Femur (tissue), 1 donor: Measurements from ENCODE around the gene SLCO2B1.

Experiments used
- DNase-seq: peaks from one replicate; pipeline ENCODE4 v3.0.0-alpha.2; 2017

Gene SLCO2B1

DNA sequence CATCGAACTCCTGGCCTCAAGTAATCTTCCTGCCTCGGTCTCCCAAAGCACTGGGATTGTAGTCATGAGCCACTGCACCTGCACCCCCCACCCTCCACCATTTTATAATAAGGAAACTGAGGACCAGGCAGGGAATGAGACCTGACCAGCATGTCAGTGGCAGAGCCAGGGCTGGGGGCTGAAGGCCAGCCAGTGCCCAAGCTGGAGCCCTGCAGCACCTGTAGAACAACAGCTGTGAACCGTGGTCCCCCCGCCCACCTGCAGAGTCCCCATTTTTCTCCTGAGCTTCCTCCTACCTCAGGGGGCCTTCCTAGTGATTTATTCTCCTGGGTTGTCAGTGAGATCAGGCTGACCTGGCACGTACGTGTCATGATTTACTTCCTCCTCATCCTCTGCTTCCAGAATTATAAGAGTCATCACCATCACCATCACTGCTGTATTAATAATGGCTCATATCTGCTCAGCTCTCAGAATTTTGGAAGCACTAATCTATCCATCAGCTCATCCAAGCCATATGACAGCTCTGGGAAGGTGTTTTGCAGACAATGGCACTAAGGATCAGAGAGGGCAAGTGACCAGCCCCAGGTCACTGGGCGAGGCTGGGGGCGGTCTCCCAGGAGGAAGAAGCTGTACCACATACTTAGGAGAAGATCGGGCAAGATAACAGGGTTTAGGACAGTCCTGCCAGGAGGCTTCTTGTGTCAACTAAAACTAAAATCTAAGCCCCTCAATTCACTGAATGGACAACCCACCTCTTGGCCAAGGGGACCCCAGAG, 5.5 kb upstream of the SLCO2B1 start:
- DNase-seq: no peak

GRCh38 chr11:75145972-75146519, 4.9 kb upstream of the SLCO2B1 start:
- no peak for DNase-seq

- DNase-seq: no peak
Observed at GRCh38 chr11:75146711-75147110, 4.2 kb upstream of the SLCO2B1 start.

GRCh38 chr11:75147191-75147874, 3.6 kb upstream of the SLCO2B1 start:
- DNase-seq: no peak

DNA sequence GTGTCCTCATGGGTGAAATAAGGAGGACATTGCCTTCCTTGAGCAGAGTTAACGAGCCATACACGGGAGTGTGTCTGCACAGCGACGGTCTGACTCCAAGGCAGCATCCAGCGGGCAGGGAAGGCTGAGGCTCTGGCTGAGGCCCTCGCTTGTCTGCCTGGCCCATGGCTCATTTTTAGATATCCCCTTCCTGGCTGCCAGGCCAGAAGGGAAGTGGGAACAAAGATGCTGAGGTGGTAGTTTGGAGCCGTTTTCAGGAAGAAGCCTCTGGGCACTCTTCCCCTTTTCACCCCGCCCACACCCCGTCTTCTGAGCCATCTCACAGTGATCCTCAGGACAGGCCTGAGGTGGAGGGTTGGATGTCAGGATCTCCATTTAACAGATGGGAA, 3.0 kb upstream of the SLCO2B1 start:
- DNase-seq: no peak

- DNase-seq: no peak
Observed at GRCh38 chr11:75148436-75148983, 2.4 kb upstream of the SLCO2B1 start.

DNA sequence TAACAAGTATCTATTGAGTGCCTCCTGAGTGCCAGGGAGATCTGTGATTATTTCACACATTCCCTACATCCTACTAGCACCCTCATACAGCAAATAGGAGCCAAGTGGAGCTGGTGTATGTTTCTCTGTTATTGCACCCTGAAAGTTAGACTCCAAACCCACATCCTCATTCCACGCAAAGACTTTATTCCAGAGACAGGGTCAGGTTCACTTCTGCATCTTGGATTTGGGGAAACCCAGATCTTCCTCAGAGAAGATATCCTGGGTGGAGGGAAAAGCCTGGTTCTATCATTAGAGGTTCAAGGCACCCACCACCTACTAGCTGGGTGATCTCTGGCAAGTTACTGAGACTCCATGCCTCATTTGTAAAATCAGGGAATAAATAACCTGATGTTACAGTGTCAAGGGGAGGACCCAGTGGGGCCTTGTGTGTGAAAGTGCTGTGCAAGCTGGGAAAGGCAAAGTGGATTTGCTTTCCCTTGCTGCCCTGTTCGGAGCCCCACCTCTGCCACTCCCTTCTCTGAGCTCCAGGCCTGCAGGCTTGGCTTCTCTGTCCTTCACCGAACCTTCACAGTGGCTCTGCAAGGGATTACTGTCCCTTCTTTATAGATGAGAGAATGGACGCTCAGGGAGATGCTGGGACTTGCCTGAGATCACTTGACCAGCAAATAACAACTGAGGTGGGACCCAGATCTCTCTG, 991 bp upstream of the SLCO2B1 start:
- no peak for DNase-seq

DNA sequence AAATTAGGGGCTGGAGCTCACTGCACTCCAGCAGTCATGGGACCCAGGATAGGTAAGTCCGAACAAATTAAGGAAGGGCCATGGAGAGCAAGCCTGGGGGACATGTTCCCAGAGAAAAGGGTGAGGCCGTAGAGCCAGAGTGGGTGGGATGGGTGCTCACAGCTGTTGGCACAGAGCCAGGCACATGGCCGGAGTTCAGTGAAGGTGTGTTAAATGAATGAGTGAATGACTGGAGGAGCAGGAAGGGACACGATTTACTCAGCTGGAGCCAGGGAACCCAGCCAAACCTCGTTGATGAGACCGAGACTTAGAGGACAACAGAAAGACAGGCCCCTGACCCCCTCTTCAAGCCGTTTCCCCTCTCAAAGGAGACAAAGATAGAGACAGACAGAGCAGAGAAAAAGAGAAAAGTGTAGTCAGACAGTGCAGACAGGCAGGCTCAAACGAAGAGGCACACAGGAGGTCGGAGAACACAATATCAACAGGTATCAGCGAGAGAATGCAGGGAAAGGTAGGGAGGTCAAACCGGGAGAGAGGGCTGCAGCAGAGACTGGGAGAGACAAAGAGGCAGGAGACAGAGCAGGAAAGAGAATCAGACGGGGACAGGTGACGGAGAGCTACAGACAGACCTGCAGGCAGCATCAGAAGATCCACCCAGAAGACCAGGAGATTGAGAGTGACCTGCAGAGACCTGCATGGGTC, 590 bp downstream of the SLCO2B1 start:
- no peak for DNase-seq

DNA sequence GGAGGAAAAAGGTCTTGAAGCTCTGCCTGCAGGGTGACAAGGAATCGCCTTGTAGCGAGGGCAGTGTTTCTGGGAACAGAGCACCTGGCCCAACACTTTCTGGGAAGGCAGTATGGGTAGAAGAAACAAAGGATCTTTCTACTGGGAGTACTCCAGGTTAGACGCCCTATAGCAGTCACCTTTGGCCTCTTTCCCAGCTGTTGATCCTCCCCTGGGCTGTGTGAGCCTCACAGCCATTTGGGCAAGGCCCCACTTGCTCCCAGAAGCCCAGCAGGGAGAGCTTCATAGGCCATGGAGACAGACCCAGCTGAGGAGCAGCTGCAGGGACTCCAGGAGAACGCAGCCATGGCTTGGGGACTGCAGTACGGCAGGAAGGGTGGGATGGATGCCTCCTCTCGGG, 1.2 kb downstream of the SLCO2B1 start:
- DNase-seq: no peak

GRCh38 chr11:75152651-75153427, 1.9 kb downstream of the SLCO2B1 start:
- no peak for DNase-seq

DNA sequence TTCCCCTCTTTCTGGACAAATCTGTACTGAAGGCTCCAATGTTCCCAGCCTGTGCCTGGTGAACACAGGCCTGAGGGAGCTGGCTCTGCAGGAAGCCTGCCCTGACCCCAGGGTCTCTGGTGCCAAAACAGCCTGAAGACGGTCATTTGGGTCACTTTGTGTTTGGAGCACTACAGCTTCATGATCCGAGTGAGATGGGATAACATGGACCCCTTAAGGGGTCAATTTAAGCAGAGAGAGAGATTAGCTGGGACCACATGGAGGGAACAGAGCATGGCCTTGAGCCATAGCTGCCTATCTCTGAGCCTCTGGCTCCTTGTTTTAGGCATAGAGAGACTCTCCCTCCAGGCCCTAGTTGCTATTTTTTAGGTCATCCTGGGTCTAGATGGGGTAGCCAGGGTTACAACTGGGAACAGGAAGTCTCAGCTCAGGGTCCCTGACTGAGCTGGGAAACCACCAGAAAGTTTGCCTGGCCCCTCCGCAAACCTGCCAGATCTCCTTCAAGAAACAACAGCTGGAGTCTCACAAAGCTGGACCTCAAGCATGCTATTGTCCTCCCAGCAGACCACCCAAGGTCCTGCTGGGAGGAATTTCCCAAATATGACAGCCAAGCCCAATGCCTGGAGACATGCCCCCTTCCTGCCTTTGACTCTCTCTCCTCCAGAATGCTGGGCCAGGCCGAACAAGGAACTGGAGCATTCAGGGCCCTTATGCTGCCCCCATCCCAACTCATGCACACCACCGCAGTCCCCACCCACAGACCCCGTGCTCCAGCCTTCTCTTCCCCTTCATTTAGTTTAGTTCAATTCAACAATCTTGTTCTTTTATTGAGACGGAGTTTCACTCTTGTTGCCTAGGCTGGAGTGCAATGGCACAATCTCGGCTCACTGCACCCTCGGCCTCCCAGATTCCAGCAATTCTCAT, 4.0 kb downstream of the SLCO2B1 start:
- DNase-seq: no peak

DNA sequence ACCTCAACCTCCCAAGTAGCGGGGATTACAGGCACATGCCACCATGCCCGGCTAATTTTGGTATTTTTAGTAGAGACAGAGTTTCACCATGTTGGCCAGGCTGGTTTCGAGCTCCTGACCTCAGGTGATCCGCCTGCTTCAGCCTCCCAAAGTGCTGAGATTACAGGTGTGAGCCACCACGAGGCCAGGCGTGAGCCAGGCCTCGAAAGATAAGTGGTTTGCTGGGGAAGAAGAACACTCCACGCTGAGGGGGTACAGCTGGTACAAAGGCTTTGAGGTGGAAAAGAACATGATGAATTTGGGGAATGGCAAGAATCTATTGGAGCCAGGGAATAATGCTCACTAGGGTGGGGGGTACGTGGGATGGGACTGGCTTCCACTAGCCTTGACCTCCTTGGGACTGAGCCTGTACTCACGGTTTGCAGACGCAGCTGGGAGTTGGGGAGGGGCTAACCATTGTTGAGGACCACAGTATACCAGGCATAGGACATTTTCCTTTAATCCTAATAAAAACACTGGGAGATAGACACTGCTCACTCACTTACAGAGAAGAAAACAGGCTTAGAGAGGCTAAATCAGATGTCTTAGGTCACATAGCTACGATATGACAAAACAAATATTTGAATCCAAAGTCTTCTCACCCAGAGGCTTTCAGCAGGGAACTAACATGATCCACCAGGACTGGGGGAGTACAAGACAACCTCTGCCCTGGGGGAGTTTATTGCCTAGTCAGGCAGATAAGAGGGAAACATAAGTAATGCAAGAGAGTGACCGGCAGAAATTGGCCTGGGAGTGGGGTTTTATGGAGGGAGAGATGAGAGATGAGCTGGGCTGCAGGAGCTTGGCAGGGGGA, 4.9 kb downstream of the SLCO2B1 start:
- DNase-seq: no peak

GRCh38 chr11:75158241-75158640, 7.3 kb downstream of the SLCO2B1 start:
- DNase-seq: no peak

DNA sequence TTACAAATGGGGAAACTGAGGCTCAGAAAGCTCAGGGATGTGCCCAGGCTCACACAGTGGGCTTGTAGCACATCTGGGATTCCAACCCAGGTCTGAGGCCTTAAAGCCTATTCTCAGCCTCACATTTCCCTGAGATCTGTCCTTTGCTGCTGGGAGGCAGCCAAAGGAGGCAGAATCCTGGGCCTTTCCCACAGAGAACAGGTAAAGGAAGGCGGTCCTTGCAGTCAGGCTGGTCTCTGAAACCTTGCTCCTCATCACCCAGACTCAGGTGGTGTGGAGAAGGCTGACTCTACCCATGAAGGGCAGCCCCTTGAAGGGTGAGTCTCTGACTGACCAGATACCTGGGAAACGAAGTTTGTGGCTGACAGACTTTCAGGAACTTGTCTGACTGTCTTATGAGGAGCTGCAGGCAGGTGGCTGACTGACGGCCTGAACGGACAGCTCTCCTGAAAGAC, 7.8 kb downstream of the SLCO2B1 start:
- DNase-seq: no peak

DNA sequence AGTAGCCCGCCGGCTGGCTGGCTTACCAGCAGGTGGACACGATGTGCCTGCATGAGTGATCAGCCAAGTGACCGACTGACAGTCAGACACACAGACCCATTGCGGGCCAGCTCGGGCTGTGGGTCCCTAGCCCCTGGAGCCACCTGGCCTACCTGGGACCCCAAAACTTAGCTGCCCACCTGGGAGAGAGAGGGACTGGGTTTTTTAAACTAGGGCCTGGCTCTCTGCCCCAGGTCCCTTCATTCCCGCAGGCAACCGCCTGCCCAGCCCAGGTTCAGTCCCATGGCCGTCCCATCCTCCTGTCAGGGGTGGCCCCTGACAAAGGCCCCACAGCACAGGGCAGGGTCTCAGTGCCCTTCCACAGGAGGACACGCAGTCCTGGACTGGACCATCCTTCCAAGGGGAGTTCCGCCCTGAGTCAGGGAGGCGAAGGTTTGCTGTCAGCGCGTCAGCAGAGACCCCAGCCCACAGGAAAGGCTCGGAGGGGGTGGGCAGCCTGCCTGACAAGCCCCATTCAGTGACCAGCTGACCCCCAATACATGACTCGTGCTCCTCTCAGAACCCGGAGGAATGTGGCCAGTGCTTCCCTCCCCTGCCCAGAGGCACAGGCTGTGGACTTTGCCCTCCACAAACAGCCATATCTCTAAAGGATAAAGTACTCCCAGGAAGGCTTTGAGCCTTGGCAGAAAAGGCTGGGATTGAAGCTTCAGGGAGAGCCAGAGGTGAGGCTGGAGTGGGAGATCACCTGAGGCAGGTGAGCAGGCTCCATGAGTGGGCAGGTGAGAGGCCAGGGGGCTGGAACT, 8.4 kb downstream of the SLCO2B1 start:
- no peak for DNase-seq

GRCh38 chr11:75160220-75160757, 9.4 kb downstream of the SLCO2B1 start:
- no peak for DNase-seq

GRCh38 chr11:75160880-75161279, 10.0 kb downstream of the SLCO2B1 start:
- no peak for DNase-seq

DNA sequence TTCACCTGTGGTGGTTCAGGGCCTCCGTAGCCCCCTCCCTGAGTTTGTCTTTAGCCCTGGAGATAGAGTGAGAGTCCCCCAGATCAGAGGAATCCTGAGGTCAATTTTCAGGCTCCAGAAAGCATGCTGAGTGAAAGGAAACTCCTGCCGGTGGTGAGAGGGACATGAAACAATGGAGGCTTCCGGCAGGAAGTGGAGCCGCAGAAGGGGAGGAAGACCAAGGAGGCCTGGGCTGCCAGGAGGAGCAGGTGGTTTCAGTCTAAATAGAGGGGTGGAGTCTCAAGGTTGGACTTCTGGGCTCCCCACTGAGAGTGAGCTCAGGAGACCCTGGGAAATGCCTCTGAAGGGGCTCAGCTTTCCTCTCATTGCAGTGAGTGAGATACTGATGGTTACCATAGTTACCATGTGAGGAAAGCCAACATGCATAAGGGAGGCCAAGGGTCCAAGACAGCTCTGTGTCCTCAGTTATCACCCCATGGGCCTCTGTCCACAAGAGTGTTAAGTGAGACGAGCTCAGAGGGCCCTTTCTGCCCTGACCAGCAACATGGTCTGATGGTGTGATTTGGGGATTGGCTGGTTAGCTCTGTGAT, 10.7 kb downstream of the SLCO2B1 start:
- no peak for DNase-seq
